K562 (cell line): ENCODE data around the gene MAP4K5. TPM values are rescaled to one million over a fixed set of nuclear protein-coding genes. Genes with fewer than 3 reads are reported as not detected.

ENCODE experiments used
- ATAC-seq: fragments of 200-7000 bp; cut with Tn5 transposase; 3 replicates; pipeline ENCODE4 v1.9.1; 2020; ENCODE audit warnings: moderate library complexity
- BruUV-seq: library from RNA; stranded (reverse); fragments of 400-500 nt; replicated peaks from 2 replicates; lab custom pipeline; 2021; lab: Mats Ljungman, UMichigan
- CTCF ChIA-PET: fragments of 300-600 bp; formaldehyde crosslinking; extraction: SDS; loops from one replicate; lab custom pipeline; 2021; ENCODE audit warnings: low intra/inter-chr PET ratio; lab: Yijun Ruan, JAX
- POLR2A ChIA-PET: fragments of 300-600, 350-650 bp; sonication (Branson Sonifier 250); formaldehyde crosslinking; extraction: SDS; loops from one replicate; lab custom pipeline; 2021; ENCODE audit warnings: antibody characterized with exemption, inconsistent platforms; lab: Yijun Ruan, JAX
- DNase-seq, 4 experiments: peaks; one replicate each; pipeline versions ENCODE4 v3.0.0 to v3.0.0-alpha.2; 2011 to 2018; ENCODE audit warnings: low spot score in 3 of 4, mixed read lengths in 3 of 4; ENCODE audit errors: extremely low read depth in 1 of 4
- FAIRE-seq: peaks from 2 replicates; lab custom pipeline; 2011; peaks lifted over from hg19 to GRCh38; lab: Jason Lieb, UNC
- H2AFZ ChIP-seq: 2 replicates; pipeline ENCODE4 v1.6.0; 2011; ENCODE audit warnings: low read depth, low read length, control low read depth, inconsistent platforms
- H3K27ac ChIP-seq: fragments of 200-600 bp; 3 replicates; pipeline ENCODE4 v1.8.0; 2011; ENCODE audit warnings: low read depth, mild to moderate bottlenecking, control low read depth, inconsistent platforms, low read length, moderate library complexity, mixed read lengths; ENCODE audit errors: extremely low read depth
- H3K27me3 ChIP-seq, 2 experiments: fragments of 300-600 bp in 1 of 2; 2 replicates in 1 of 2; 3 replicates in 1 of 2; pipeline versions ENCODE4 v1.6.0 to v1.8.0; 2011; ENCODE audit warnings: inconsistent platforms in 2 of 2, low read length in 2 of 2, mild to moderate bottlenecking in 1 of 2, mixed read lengths in 1 of 2, moderate library complexity in 1 of 2; ENCODE audit not compliant: control insufficient read depth in 2 of 2, insufficient read depth in 2 of 2
- H3K36me3 ChIP-seq: fragments of 300-600 bp; 3 replicates; pipeline ENCODE4 v1.8.0; 2011; ENCODE audit warnings: mild to moderate bottlenecking, low read length, inconsistent platforms; ENCODE audit not compliant: control insufficient read depth, insufficient read depth
- H3K4me1 ChIP-seq, 2 experiments: fragments of 200-600 bp in 1 of 2; replicated peaks in 1 of 2; 2 replicates in 1 of 2; 3 replicates in 1 of 2; pipeline versions ENCODE4 v1.5.1 to v1.8.0; 2011; ENCODE audit warnings: inconsistent platforms in 2 of 2, low read length in 2 of 2, mild to moderate bottlenecking in 1 of 2, mixed read lengths in 1 of 2, moderate library complexity in 1 of 2; ENCODE audit not compliant: control insufficient read depth in 2 of 2, insufficient read depth in 2 of 2
- H3K4me2 ChIP-seq: 2 replicates; pipeline ENCODE4 v1.6.1; 2011; ENCODE audit warnings: low read length, control low read depth, inconsistent platforms, mixed read lengths; ENCODE audit not compliant: insufficient read depth
- H3K4me3 ChIP-seq: fragments of 200-600 bp; sonication (generic), shearing (Covaris generic); 2 replicates; pipeline ENCODE4 v1.5.1; 2016; ENCODE audit warnings: control low read depth, inconsistent platforms
- H3K79me2 ChIP-seq: fragments of 200-600 bp; 3 replicates; pipeline ENCODE4 v1.8.0; 2011; ENCODE audit warnings: low read length, inconsistent platforms; ENCODE audit not compliant: control insufficient read depth, insufficient read depth
- H3K9ac ChIP-seq, 2 experiments: 2 replicates each; pipeline versions ENCODE4 v1.6.0 to v1.6.1; 2011; ENCODE audit warnings: low read depth in 2 of 2, low read length in 2 of 2, control low read depth in 1 of 2, inconsistent platforms in 1 of 2, mild to moderate bottlenecking in 1 of 2, mixed read lengths in 1 of 2; ENCODE audit not compliant: insufficient read depth in 1 of 2
- H3K9me1 ChIP-seq: one replicate; pipeline ENCODE4 v1.6.0; 2011; ENCODE audit warnings: inconsistent platforms, mild to moderate bottlenecking, low read length, moderate library complexity; ENCODE audit not compliant: control insufficient read depth, insufficient read depth
- H3K9me3 ChIP-seq: replicated peaks from 2 replicates; pipeline ENCODE4 v1.5.1; 2011; ENCODE audit warnings: low read depth, low read length, inconsistent platforms; ENCODE audit not compliant: control insufficient read depth, insufficient read depth
- H4K20me1 ChIP-seq: replicated peaks from 2 replicates; pipeline ENCODE4 v1.6.1; 2011; ENCODE audit warnings: low read length, inconsistent platforms, mixed read lengths; ENCODE audit not compliant: control insufficient read depth, insufficient read depth
- EZH2 ChIP-seq: IDR thresholded peaks from 2 replicates; pipeline ENCODE4 v1.6.1; 2012; ENCODE audit warnings: low read depth, mild to moderate bottlenecking, inconsistent platforms, low read length, borderline replicate concordance
- RREB1 ChIP-seq: fragments of 250-450 bp; sonication (Bioruptor Pico); IDR thresholded peaks from 2 replicates; pipeline ENCODE4 v1.4.0; 2020
- SRF ChIP-seq, 2 experiments: fragments of 250-450, 450-650 bp in 1 of 2; sonication (Bioruptor Pico) in 1 of 2; sonication (generic) in 1 of 2; formaldehyde crosslinking; IDR thresholded peaks; 2 replicates each; pipeline versions ENCODE4 v1.5.0 to v1.5.1; 2020 to 2022; ENCODE audit warnings: mild to moderate bottlenecking in 1 of 2, missing genetic modification reagents in 1 of 2
- ZFP36 ChIP-seq: fragments of 150-350 bp; IDR thresholded peaks from 2 replicates; pipeline ENCODE4 v1.6.1; 2018; ENCODE audit warnings: low read length, low read depth; ENCODE audit not compliant: partially characterized antibody
- ZNF224 ChIP-seq: sonication (generic); formaldehyde crosslinking; IDR thresholded peaks from 2 replicates; pipeline ENCODE4 v1.8.0; 2022; ENCODE audit warnings: mild to moderate bottlenecking, missing genetic modification reagents
- WGBS: fragments of 100-300 bp; shearing (Covaris generic); methylation state at CpG from one replicate; pipeline ENCODE4 v1.1.6; 2016; ENCODE audit warnings: low coverage, mixed read lengths; ENCODE audit not compliant: insufficient coverage; ENCODE audit errors: missing lambda C conversion rate; 5-methylcytosine and 5-hydroxymethylcytosine counted together
- in situ Hi-C: fragments of 300-500 bp; cut with MboI; formaldehyde crosslinking; loops from 4 replicates; pipeline ENCODE4 v1.15.0; 2018; ENCODE audit warnings: inconsistent platforms, mixed read lengths
- intact Hi-C: fragments of 100-400 bp; cut with micrococcal nuclease; formaldehyde crosslinking; loops from 2 replicates; pipeline ENCODE4 v1.14.2; 2022
- polyA plus RNA-seq, 8 experiments: library from polyadenylated mRNA; depleted of rRNA in 4 of 8; stranded (reverse) in 5 of 8; unstranded in 3 of 8; fragments of >200 nt; fragmentation: Nextera tagmentation in 2 of 8; fragmentation: Illumina TruSeq in 1 of 8; extraction: Ambion mirVana in 2 of 8; extraction: Trizol in 1 of 8; gene quantifications; 2 replicates each; pipeline versions ENCODE4 v1.2.1 to v1.2.3, GENCODE V29; 2011 to 2014; ENCODE audit warnings: inconsistent platforms in 1 of 8, missing spikeins in 1 of 8
- total RNA-seq, 7 experiments: library from RNA; depleted of rRNA in 6 of 7; stranded (reverse); fragments of >200 nt in 6 of 7; fragmentation: Illumina TruSeq in 2 of 7; extraction: Trizol in 2 of 7; gene quantifications; 2 replicates each; pipeline versions ENCODE4 v1.2.1 to v1.2.3, GENCODE V29; 2011 to 2021; ENCODE audit warnings: low replicate concordance in 1 of 7

MAP4K5 gene
- total and polyA plus RNA-seq, 9 of the 15 experiments (the other 6 are each of a cell fraction or from before 2014, with no cell fraction given) = 5.9 to 29.4 (median 18.0) TPM

- TF ChIP-seq SRF (CRISPR knock-in tag; IDR thresholded peaks at IDR 0.05) = no peak
- TF ChIP-seq ZNF224 (CRISPR knock-in tag) = no peak
- TF ChIP-seq RREB1 = no peak
Measured at GRCh38 chr14:50512463-50512862, 19.9 kb downstream of the MAP4K5 start (continued).

- H3K4me1 ChIP-seq = no peaks in the 10 kb centered on the region
- CTCF ChIA-PET = no interaction called here
- peak; percentile 54 for FAIRE-seq
- H3K79me2 ChIP-seq = peaks cover 57% of the 10 kb centered on the region
- H3K27me3 ChIP-seq = no peaks in the 10 kb centered on the region
- no peak for ATAC-seq
- no peaks in the 10 kb centered on the region for H3K9me3 ChIP-seq
- no peak overlapping the region for H3K9ac ChIP-seq
- in situ Hi-C loops = no loop called here
- no peak overlapping the region for H2AFZ ChIP-seq
- no TSS peak for BruUV-seq
- H3K36me3 ChIP-seq = no peaks in the 10 kb centered on the region
- H3K4me3 ChIP-seq = no peak overlapping the region
- 88% methylated on average over 7 of the region's 7 CpGs for WGBS
- no peaks in the 10 kb centered on the region for H4K20me1 ChIP-seq
- no peak overlapping the region for H3K27ac ChIP-seq
- no peaks in the 10 kb centered on the region for H3K9me1 ChIP-seq
- POLR2A ChIA-PET = no interaction called here
- DNase-seq = no peak
- intact Hi-C loops = no loop called here
- H3K4me2 ChIP-seq = no peak overlapping the region
- TF ChIP-seq EZH2 = no peak
- peak; percentile 60 for TF ChIP-seq ZFP36
- TF ChIP-seq, all 486 proteins: peak for 1
Measured at GRCh38 chr14:50510157-50510556, 22.2 kb downstream of the MAP4K5 start.
